Ascending aorta (tissue), 2 donors: ENCODE data around the gene TBX10. TPM values are rescaled to one million over a fixed set of nuclear protein-coding genes. Genes with fewer than 3 reads are reported as not detected.
A peak's percentile ranks its signal among the peaks of the same experiment; 100 is the strongest.
"Not testable (repeated sequence)": the region's sequence is repeated elsewhere in the genome, so short reads cannot be mapped to it uniquely, and the experiment has no call there.

Experiments used
- DNase-seq, 2 donors: peaks; one replicate each; pipeline ENCODE4 v3.0.0-alpha.2; 2019; ENCODE audit warnings: low spot score in 2 of 2
- H3K27ac ChIP-seq, 2 donors: fragments of 200-600 bp; sonication (generic); one replicate each; pipeline ENCODE4 v1.5.1; 2016 to 2017; ENCODE audit warnings: mild to moderate bottlenecking in 1 of 2
- H3K27me3 ChIP-seq: fragments of 200-600 bp; sonication (generic); one replicate; pipeline ENCODE4 v1.5.1; 2017
- H3K36me3 ChIP-seq, 2 donors: fragments of 200-600 bp; sonication (generic); one replicate each; pipeline ENCODE4 v1.5.1; 2016
- H3K4me1 ChIP-seq, 2 donors: fragments of 200-600 bp; sonication (generic); one replicate each; pipeline ENCODE4 v1.5.1; 2016 to 2017; ENCODE audit warnings: mild to moderate bottlenecking in 1 of 2
- H3K4me3 ChIP-seq, 2 donors: fragments of 200-600 bp; sonication (generic); one replicate each; pipeline ENCODE4 v1.5.1; 2016 to 2017; ENCODE audit warnings: mild to moderate bottlenecking in 1 of 2
- H3K9me3 ChIP-seq, 2 donors: fragments of 200-600 bp; sonication (generic); one replicate each; pipeline ENCODE4 v1.5.1; 2016
- intact Hi-C: fragments of 100-400 bp; cut with DNase I; formaldehyde crosslinking; loops from one replicate; pipeline ENCODE4 v1.15.1; 2023
- total RNA-seq: library from RNA; depleted of rRNA; stranded (reverse); fragments of >200 nt; gene quantifications from one replicate; pipeline ENCODE4 v1.1.0, GENCODE V29; 2016
- TF ChIP-seq, protein P1 (sequence below), 3 experiments: fragments of 200-600 bp in 2 of 3; fragments of 450-650 bp in 1 of 3; sonication (generic) in 2 of 3; IDR thresholded peaks; one replicate each; pipeline ENCODE4 v1.5.1; 2016 to 2019; ENCODE audit warnings: antibody characterized with exemption in 3 of 3, mild to moderate bottlenecking in 1 of 3, moderate library complexity in 1 of 3

Gene TBX10
- total RNA-seq, 1 donor from 2014 or later, result not detected

GRCh38 chr11:67592880-67593564 is 46.5 kb downstream of the TBX10 start:
- TF ChIP-seq, protein P1, sequence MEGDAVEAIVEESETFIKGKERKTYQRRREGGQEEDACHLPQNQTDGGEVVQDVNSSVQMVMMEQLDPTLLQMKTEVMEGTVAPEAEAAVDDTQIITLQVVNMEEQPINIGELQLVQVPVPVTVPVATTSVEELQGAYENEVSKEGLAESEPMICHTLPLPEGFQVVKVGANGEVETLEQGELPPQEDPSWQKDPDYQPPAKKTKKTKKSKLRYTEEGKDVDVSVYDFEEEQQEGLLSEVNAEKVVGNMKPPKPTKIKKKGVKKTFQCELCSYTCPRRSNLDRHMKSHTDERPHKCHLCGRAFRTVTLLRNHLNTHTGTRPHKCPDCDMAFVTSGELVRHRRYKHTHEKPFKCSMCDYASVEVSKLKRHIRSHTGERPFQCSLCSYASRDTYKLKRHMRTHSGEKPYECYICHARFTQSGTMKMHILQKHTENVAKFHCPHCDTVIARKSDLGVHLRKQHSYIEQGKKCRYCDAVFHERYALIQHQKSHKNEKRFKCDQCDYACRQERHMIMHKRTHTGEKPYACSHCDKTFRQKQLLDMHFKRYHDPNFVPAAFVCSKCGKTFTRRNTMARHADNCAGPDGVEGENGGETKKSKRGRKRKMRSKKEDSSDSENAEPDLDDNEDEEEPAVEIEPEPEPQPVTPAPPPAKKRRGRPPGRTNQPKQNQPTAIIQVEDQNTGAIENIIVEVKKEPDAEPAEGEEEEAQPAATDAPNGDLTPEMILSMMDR (IDR thresholded peaks at IDR 0.05), result no peak

DNA sequence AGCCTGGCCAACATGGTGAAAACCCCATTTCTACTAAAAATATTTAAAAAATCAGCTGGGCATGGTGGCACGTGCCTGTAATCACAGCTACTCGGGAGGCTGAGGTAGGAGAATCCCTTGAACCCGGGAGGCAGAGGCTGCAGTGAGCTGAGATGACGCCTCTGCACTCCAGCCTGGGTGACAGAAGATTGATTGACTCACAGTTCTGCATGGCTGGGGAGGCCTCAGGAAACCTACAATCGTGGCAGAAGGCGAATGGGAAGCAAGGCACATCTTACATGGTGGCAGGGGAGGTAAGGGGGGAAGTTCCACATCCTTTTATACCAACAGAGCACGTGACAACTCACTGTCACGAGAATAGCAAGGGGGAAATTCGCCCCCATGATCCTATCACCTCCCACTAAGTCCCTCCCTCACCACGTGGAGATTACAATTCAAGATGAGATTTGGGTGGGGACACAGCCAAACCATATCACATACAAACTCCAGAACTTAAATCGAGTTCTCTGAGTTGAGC is 50.6 kb downstream of the TBX10 start:
- Histone ChIP-seq H3K36me3 (peaks cover 19 to 29% of the 10 kb centered on the region in 2 donors), H3K4me1 (peaks cover 10 to 22% of the 10 kb centered on the region in 2 donors)
- H3K4me3 ChIP-seq, DNase-seq, H3K9me3 ChIP-seq, intact Hi-C loops, H3K27ac ChIP-seq, H3K27me3 ChIP-seq: not testable (repeated sequence)

More at GRCh38 chr11:67592880-67593564, 46.5 kb downstream of the TBX10 start:
- Histone ChIP-seq H3K9me3 (no peaks in the 10 kb centered on the region), H3K4me3 (no peak overlapping the region), H3K27me3 (no peaks in the 10 kb centered on the region), H3K4me1 (peaks cover 3 to 18% of the 10 kb centered on the region in 2 donors), H3K36me3 (peaks cover 6 to 9% of the 10 kb centered on the region in 2 donors), H3K27ac (peak overlapping the region; percentile 74 to 84)
- intact Hi-C loops, result no loop called here
- no peak for DNase-seq

- Histone ChIP-seq H3K27me3 (no peaks in the 10 kb centered on the region), H3K9me3 (no peaks in the 10 kb centered on the region), H3K27ac (no peak overlapping the region), H3K4me1 (peaks cover 11 to 15% of the 10 kb centered on the region in 2 donors), H3K4me3 (no peak overlapping the region), H3K36me3 (peaks cover 19 to 29% of the 10 kb centered on the region in 2 donors)
- TF ChIP-seq, protein P1 (IDR thresholded peaks at IDR 0.05), result no peak
- DNase-seq, result no peak
- intact Hi-C loops, result no loop called here
These were observed 51.4 kb downstream of the TBX10 start for GRCh38 chr11:67588136-67588503.

DNA sequence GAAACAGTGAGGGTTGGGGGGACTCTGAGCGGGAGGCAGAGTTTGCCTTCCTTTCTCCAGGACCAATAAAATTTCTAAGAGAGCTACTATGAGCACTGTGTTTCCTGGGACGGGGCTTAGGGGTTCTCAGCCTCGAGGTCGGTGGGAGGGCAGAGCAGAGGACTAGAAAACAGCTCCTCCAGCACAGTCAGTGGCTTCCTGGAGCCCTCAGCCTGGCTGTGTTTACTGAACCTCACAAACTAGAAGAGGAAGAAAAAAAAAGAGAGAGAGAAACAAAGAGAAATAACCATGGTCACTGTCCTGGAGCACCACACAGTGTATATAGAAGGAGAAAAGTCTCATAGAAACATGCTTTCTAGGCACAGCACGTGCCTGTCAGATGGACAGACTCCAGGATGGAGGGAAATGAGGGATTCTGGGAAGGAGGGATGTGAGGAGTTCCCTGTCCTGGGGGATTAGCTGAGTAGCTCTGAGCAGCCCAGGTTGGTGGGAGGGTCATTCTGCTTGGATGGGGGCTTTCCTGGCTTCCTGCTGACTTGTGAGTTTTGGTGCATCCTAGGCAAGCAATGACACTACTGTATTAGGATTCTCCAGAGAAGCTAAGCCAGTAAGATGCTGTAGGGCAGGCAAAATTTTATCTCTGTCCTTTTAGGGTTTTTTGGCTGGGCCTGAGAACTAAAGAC is 52.9 kb downstream of the TBX10 start:
- TF ChIP-seq, protein P1 (IDR thresholded peaks at IDR 0.05), result no peak
- H3K27me3 ChIP-seq, result no peaks in the 10 kb centered on the region
- intact Hi-C loops, result no loop called here
- H3K27ac ChIP-seq, result no peak overlapping the region
- no peak for DNase-seq
- H3K9me3 ChIP-seq, result no peaks in the 10 kb centered on the region
- H3K4me3 ChIP-seq, result no peak overlapping the region
- H3K4me1 ChIP-seq, result peaks cover 11 to 17% of the 10 kb centered on the region in 2 donors
- H3K36me3 ChIP-seq, result peaks cover 19 to 29% of the 10 kb centered on the region in 2 donors

DNA sequence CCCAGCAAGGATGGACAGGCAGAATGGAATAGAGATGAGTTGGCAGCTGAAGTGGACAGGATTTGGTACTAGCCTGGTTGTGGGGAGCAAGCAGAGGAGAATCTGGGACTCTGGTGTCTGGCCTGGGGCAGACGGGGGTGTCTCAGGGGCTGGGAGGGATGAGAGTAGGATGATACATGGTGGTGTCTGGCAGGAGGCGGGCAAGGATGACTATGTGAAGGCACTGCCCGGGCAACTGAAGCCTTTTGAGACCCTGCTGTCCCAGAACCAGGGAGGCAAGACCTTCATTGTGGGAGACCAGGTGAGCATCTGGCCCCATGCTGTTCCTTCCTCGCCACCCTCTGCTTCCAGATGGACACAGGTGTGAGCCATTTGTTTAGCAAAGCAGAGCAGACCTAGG is 53.7 kb downstream of the TBX10 start:
- H3K27ac ChIP-seq, result no peak overlapping the region
- TF ChIP-seq, protein P1 (IDR thresholded peaks at IDR 0.05), result no peak
- H3K4me1 ChIP-seq, result peaks cover 11 to 17% of the 10 kb centered on the region in 2 donors
- peaks cover 19 to 29% of the 10 kb centered on the region in 2 donors for H3K36me3 ChIP-seq
- no peaks in the 10 kb centered on the region for H3K27me3 ChIP-seq
- intact Hi-C loops, result no loop called here
- no peak overlapping the region for H3K4me3 ChIP-seq
- no peak for DNase-seq
- no peaks in the 10 kb centered on the region for H3K9me3 ChIP-seq
